ENCODE data around the gene HEXD.

GRCh38 chr17:82449883-82450356 lies 31.8 kb downstream of the HEXD start:
- TF ChIP-seq, protein P1, sequence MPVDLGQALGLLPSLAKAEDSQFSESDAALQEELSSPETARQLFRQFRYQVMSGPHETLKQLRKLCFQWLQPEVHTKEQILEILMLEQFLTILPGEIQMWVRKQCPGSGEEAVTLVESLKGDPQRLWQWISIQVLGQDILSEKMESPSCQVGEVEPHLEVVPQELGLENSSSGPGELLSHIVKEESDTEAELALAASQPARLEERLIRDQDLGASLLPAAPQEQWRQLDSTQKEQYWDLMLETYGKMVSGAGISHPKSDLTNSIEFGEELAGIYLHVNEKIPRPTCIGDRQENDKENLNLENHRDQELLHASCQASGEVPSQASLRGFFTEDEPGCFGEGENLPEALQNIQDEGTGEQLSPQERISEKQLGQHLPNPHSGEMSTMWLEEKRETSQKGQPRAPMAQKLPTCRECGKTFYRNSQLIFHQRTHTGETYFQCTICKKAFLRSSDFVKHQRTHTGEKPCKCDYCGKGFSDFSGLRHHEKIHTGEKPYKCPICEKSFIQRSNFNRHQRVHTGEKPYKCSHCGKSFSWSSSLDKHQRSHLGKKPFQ (tag by site-specific recombination; IDR thresholded peaks at IDR 0.05) = no peak
- no peak for TF ChIP-seq SP2 (tag by site-specific recombination; IDR thresholded peaks at IDR 0.05)
- TF ChIP-seq, protein P2, sequence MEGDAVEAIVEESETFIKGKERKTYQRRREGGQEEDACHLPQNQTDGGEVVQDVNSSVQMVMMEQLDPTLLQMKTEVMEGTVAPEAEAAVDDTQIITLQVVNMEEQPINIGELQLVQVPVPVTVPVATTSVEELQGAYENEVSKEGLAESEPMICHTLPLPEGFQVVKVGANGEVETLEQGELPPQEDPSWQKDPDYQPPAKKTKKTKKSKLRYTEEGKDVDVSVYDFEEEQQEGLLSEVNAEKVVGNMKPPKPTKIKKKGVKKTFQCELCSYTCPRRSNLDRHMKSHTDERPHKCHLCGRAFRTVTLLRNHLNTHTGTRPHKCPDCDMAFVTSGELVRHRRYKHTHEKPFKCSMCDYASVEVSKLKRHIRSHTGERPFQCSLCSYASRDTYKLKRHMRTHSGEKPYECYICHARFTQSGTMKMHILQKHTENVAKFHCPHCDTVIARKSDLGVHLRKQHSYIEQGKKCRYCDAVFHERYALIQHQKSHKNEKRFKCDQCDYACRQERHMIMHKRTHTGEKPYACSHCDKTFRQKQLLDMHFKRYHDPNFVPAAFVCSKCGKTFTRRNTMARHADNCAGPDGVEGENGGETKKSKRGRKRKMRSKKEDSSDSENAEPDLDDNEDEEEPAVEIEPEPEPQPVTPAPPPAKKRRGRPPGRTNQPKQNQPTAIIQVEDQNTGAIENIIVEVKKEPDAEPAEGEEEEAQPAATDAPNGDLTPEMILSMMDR (tag by site-specific recombination; IDR thresholded peaks at IDR 0.05) = no peak
- TF ChIP-seq, protein P3, sequence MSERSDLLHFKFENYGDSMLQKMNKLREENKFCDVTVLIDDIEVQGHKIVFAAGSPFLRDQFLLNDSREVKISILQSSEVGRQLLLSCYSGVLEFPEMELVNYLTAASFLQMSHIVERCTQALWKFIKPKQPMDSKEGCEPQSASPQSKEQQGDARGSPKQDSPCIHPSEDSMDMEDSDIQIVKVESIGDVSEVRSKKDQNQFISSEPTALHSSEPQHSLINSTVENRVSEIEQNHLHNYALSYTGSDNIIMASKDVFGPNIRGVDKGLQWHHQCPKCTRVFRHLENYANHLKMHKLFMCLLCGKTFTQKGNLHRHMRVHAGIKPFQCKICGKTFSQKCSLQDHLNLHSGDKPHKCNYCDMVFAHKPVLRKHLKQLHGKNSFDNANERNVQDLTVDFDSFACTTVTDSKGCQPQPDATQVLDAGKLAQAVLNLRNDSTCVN (tag by site-specific recombination; optimal IDR thresholded peaks at IDR 0.05) = no peak
- no peak for TF ChIP-seq ZNF501 (tag by site-specific recombination; IDR thresholded peaks at IDR 0.05)
- TF ChIP-seq ZBTB8A (tag by site-specific recombination; IDR thresholded peaks at IDR 0.05) = no peak
- TF ChIP-seq PBX3 (CRISPR knock-in tag; IDR thresholded peaks at IDR 0.05) = no peak
- TF ChIP-seq RBAK (tag by site-specific recombination; IDR thresholded peaks at IDR 0.05) = no peak
- TF ChIP-seq ZNF157 (tag by site-specific recombination; IDR thresholded peaks at IDR 0.05) = no peak
- TF ChIP-seq ZNF423 (tag by site-specific recombination; IDR thresholded peaks at IDR 0.05) = no peak
